Activated gamma-delta T cell treated with Interleukin-2 at 50 U/mL for 16 hours (primary cell): ENCODE measurements around the gene SEMA6D.

ENCODE experiments used
- DNase-seq: peaks from one replicate; pipeline ENCODE4 v3.0.0-alpha.2; 2020

The SEMA6D gene

GRCh38 chr15:47744496-47744895 is 27.2 kb downstream of the SEMA6D start:
- DNase-seq: no peak

DNA sequence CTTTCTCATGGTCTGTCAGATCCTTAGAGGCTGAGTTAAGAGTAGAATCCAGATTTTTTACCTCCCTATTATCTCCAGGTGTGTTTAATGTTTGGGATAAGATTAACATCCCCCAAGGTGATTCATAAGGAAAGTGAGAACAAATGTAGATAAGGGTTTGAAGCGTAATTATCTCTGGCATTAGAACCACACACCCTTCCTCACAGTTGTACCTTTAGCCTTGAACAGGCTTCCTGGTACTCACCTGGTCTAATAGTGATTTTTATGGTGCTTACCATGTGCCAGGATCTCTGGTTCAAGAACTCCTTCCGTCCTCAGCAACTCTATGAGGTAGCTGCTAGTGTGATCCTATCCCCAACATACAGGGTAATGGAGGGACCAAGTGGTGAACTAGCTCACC is 27.7 kb downstream of the SEMA6D start:
- DNase-seq: no peak

DNA sequence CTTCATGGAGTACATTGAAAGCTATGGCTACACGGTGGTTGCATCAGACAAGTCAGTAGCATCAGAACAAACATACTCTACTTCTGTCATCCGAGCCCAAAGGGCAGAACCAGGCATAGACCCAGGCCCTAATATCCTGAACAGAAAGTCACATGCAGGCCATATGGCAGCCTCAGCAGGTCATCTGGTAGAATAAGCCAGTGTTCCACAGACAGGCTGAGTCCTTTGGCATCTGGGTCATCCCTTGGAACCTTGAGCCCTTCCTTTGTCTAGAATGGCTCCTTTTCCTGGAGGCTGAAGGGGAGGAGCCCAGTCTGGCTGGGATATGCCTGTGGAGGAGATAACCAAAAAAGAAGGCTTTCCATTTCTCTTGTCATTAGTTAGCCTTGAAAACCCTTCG is 29.2 kb downstream of the SEMA6D start:
- no peak for DNase-seq

DNA sequence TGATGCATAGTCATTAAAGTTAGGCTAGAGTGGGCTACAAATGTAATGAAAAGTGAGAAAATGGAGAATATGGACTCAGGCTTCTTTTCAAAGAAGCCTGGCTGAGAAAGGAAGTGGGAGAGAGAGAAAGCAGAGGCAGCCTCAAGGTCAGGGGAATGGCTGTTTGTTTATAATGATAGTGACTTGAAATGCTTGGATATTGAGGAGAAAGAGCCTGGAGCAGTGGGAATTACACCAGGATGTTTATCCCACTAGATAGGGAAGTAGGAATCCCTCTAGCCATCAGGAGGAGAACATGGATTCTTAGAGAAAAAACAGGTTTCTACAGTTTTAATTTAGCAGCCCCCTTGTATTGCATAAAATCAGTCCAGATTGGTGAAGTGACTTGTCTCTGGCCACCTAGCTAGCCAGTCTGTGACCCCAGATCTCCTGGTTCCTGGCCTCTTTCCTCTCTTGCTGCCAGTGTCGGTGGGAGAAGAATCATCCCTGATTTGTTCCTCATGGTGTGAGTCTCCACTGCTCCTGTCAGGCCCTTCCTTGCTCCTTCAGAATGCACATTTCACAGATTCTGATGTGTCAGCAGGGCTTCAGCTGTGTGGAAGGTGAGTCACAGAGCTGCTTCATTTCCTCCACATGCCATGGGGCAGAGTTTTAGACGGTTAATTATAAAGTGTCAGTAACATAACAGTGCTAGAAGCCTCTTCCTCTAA is 32.9 kb downstream of the SEMA6D start:
- no peak for DNase-seq

GRCh38 chr15:47750740-47751262 is 33.5 kb downstream of the SEMA6D start:
- no peak for DNase-seq

DNA sequence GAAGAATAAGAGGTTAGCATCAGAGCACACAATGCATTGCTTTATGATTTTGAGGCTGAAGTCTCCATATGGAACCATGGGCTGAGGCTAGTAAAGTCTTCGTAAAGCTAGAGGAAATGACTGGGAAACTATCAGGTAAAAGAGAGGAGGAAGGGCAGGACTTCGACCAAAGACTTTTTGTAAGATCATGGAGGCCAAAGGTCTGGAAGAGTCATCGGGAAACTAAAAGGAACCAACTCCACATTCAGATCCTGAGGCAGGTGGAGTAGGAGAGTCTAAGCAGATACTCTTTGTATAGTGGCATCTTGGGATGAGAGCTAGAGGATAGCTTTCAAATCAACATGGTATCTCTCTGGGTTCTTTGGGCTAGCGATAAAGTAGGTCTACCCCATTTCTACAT is 36.3 kb downstream of the SEMA6D start:
- no peak for DNase-seq

DNA sequence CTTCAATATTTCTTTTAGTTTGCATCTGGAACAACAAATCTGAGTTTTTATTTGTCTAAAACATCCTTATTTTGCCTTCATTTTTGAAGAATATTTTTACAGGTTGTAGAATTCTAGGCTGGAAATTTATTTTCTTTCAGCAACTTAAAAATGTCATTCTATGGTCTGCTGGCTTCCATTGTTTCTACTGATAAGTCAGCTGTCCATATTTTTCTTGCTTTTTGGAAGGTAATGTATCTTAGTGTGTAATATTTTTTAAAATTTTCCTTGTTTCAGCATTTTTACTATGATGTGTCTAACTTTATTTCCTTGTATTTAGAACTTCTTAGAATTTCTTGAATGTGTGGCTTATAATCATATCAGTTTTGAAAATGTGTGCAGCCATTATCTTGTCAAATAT is 37.0 kb downstream of the SEMA6D start:
- no peak for DNase-seq

DNA sequence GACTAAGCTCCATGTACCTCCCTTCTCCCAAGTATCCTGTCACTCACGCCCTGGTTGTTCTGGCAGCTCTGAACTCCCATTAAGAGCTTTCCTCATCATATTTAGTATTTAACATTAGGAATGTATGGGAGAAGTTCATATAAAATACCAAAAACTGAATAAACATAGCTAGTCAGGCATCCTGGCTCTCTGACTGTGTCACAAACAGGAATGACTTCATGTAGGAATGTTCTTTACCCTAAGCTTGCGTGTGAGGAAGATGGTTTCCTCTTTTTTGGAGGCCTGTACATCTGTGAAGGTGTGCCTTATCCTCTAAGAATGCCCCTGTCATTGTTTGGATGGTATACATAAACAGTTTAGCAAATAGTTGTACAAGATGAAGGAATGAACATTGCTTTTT is 38.6 kb downstream of the SEMA6D start:
- DNase-seq: no peak

GRCh38 chr15:47756872-47757271 is 39.6 kb downstream of the SEMA6D start:
- DNase-seq: no peak

DNA sequence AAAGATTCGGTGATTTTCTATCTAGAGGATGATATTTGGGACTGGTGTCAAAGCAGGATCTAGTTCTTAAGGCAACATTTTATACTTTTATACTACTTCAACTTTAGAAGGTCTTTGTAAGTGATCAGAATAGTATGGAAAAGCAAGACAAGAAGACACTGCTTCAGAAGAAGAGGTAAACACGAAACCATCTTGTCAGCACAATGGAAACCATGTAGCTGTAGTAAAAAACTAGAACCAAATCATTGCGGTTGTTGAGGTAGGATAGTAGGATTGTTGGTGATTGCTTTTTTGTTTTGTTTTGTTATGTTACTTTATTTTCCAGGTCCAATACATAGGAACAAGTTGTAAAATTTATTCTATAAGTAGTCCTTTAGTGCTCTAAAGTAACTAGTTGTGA is 40.0 kb downstream of the SEMA6D start:
- no peak for DNase-seq

DNA sequence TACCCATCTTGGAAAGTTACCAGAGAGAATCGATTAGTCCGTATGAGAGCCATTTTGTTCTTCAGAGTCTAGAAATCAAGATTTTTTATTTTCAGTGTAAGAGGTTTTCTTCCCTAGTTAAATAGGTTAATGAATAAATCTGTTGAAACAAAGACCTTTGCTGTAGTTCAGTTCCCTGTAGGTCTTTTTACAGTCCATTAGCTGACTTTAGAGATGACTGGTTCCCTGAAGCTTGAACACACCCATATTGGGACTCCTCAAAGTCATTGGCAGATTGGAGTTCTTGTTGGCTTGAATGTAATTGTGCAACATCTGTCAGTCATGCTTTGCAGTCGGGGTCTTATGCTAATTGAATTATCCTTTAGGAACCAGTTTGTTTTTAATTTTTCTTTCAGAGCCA is 45.3 kb downstream of the SEMA6D start:
- no peak for DNase-seq

- no peak for DNase-seq
These were observed 47.4 kb downstream of the SEMA6D start for GRCh38 chr15:47764666-47765065.

DNA sequence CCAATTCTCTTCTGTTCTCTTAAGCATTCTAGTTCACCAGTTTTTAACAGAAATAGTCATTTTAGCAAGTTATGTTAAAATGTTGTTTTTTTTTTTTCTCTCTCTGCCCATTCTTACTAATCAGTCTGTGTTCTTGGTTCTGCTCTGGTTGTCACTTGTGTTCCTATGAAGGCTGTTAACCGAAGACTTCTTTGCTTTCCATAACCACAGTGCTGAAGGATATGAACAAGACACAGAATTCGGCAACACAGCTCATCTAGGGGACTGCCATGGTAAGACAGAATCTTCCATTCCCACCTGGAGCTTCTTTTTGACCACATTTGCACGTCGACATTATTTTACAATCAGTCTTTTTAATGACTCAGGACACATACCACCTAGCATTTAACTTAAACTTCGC is 49.1 kb downstream of the SEMA6D start:
- no peak for DNase-seq

- no peak for DNase-seq
These were observed 49.7 kb downstream of the SEMA6D start for GRCh38 chr15:47767035-47767434.

DNA sequence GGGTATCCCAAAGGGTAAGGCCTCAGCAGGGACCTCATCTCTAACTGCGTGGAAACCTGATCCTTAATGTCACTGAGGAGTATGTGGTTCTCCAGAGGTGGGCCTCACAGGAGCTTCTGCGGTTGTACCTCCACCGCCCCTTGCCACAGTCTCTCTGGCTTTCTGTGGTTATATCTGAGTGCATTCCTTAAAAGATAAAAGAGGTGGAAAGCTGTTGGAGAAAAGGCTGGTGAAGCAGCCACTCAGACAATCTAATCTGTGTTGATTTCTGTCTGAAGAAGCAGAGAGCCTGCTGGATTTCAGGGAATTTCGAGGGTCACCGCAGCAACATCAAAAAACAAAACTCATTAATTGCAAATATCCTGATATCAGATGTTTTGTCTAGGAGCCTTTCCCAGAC is 51.4 kb downstream of the SEMA6D start:
- DNase-seq: no peak

DNA sequence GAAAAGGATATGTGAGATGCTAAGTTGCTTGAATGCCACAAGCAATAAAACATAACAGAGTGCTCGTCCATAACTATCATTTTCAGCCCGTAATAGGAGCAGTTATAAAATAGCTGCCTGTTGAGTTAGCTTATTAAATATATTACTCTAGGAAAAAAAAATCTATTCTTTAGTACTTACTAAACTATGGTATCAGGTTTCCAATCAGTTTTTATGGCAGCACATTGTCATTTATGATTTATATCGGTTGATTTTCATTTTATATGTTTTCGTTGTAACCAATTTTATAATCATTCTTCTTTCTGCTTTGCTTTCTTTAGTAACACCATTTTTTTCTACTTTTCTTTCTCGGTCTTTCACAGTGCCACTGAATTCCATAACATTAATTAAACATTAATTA is 51.9 kb downstream of the SEMA6D start:
- no peak for DNase-seq

- no peak for DNase-seq
These were observed 55.8 kb downstream of the SEMA6D start for GRCh38 chr15:47773143-47773542.

DNA sequence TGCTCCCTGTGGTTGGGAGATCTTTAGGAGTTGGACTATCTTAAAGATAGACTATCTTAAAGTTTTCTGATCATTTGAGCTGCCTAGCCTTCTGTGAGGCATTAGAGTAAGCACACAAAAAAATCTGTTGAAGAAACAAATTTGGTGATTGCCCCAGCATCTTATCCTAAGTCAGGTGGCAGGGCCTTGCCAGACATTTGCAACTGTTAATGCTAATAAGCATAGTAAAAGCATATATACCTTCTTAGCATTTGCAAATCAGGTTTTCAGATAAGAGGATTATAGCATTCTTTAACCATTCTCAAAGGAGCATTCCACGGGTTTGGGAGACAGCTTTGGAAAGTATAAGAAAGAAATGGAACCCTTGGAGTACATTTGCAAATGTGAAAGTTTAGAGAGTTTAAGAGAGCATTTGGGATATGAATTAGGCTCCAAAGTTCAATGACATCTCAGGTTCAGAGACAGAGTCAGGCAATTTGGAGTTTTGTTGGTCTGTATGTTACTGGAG is 61.0 kb downstream of the SEMA6D start:
- no peak for DNase-seq

- DNase-seq: no peak
These were observed 63.7 kb downstream of the SEMA6D start for GRCh38 chr15:47780971-47781370.

GRCh38 chr15:47781527-47781926 is 64.2 kb downstream of the SEMA6D start:
- DNase-seq: no peak

DNA sequence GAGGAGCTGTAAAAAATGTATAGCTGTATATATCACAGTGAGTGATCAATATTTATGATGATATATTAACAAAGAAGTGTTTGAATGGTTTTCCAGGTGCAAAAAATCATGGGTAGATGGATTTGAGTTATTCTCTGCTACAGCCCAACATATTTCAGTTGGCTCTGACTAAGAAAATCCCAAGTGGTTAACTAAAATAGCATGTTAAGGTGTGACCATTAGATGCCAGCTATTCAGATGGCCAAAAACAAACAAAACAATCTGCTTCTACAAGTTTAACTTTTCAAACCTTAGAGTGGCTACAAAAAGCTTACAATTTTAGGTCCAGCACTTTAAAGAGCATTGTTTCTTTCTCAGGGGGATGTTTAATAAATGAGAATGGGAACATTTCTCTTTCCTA is 67.5 kb downstream of the SEMA6D start:
- DNase-seq: no peak

DNA sequence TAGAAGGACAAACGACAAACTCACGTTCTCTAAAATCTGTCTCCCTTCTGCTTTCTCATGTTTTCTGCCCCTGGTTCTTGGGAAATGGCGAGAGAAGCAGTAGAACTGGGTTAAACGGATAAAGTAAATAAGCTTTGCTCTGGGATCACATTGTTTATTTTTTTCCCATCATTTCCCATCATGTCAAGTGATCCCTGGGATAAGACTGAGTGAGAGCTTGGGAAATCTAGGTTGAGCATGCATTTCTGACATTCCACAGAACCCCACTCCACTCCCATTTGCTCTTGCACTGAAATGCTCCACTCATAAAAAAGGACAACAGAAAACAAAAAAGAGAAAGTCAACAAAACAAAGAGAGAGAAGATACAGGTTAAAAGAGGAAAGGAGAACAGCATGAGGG is 69.1 kb downstream of the SEMA6D start:
- DNase-seq: no peak

GRCh38 chr15:47787875-47788274 is 70.6 kb downstream of the SEMA6D start:
- no peak for DNase-seq

DNA sequence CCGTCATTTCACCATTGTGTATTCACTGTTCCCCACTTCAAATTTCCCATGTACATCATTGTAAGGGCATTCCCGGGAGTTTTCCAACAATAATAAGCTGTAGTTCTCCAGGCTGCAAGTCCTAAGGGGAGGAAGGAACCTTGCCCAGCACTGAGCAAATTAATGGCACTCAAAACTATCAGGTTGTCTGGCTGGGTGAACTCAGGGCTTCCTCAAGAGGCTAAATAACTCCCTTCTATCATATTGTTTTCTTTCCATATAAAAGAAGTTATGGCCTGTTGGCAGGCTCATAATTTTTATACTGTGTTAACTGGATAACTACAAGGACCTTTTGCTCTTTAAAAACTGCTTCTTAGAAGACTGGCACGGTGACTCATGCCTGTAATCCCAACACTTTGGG is 71.4 kb downstream of the SEMA6D start:
- DNase-seq: no peak

DNA sequence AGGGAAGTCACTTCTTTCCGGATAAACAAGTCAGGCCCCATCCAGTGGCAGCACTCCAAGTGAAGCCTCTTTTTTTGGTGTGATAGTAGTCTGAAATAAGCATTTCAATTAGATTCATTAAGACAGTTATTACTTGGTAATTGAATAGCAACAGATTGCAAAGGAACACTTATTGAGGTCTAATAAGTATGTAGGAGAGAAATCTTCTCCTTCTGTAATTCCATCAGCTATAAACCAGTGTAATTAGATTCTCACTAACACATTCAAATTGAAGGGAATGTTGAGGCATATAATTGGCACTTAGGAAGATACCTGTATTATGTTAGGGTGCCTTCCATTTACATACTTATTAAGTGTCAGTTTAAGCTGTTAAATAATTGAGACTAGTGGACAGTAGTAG is 73.9 kb downstream of the SEMA6D start:
- no peak for DNase-seq
